ENCODE data around the gene DNAH2.

DNA sequence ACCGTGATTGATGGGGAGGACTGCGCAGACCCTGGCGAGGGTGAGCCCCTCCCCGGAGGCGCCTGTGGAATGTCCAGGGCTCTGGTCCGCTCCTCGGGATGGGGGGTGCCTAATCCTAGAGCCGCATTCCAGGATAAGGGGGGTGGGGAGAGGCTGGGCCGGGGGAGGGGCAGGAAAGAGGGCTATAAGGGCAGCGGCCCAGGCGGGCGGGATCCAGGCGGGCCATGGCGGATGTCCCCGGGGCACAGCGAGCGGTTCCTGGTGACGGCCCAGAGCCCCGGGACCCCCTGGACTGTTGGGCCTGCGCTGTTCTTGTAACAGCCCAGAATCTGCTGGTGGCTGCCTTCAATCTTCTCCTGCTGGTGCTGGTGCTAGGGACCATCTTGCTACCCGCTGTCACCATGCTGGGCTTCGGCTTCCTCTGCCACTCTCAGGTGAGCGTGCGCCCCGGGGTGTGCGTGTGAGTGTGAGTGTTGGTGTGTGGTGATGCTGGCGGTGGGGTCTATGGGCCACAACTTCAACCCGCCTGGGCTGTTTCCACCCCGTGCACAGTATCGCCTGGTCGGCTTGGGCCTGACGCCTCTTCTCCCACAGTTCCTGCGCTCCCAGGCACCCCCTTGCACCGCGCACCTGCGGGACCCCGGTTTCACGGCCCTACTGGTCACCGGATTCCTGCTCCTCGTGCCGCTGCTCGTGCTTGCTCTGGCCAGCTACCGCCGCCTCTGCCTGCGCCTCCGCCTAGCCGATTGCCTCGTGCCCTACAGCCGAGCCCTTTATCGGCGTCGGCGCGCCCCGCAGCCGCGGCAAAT is 137.5 kb downstream of the DNAH2 start, which contains the start of gene TMEM88:
- TF ChIP-seq POLR2A (IDR thresholded peaks at IDR 0.05; ENCODE audit: borderline replicate concordance, extremely low read depth, insufficient read depth, insufficient read length) (no peak), ZNF274 (IDR thresholded peaks at IDR 0.05; ENCODE audit: low read depth, low read length) (no peak), RAD21 (IDR thresholded peaks at IDR 0.05; ENCODE audit: low read depth) (no peak), SRF (IDR thresholded peaks at IDR 0.05; ENCODE audit: low read depth) (no peak), JUND (IDR thresholded peaks at IDR 0.05) (no peak)
- TF ChIP-seq, protein P1, sequence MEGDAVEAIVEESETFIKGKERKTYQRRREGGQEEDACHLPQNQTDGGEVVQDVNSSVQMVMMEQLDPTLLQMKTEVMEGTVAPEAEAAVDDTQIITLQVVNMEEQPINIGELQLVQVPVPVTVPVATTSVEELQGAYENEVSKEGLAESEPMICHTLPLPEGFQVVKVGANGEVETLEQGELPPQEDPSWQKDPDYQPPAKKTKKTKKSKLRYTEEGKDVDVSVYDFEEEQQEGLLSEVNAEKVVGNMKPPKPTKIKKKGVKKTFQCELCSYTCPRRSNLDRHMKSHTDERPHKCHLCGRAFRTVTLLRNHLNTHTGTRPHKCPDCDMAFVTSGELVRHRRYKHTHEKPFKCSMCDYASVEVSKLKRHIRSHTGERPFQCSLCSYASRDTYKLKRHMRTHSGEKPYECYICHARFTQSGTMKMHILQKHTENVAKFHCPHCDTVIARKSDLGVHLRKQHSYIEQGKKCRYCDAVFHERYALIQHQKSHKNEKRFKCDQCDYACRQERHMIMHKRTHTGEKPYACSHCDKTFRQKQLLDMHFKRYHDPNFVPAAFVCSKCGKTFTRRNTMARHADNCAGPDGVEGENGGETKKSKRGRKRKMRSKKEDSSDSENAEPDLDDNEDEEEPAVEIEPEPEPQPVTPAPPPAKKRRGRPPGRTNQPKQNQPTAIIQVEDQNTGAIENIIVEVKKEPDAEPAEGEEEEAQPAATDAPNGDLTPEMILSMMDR (IDR thresholded peaks at IDR 0.05 in 2 of 3, conservative IDR thresholded peaks at IDR 0.05 in 1 of 3; ENCODE audit: borderline replicate concordance in 1 of 3, insufficient read depth in 1 of 3, low read depth in 2 of 3, low read length in 2 of 3), result no peak
- TF ChIP-seq, protein P2, sequence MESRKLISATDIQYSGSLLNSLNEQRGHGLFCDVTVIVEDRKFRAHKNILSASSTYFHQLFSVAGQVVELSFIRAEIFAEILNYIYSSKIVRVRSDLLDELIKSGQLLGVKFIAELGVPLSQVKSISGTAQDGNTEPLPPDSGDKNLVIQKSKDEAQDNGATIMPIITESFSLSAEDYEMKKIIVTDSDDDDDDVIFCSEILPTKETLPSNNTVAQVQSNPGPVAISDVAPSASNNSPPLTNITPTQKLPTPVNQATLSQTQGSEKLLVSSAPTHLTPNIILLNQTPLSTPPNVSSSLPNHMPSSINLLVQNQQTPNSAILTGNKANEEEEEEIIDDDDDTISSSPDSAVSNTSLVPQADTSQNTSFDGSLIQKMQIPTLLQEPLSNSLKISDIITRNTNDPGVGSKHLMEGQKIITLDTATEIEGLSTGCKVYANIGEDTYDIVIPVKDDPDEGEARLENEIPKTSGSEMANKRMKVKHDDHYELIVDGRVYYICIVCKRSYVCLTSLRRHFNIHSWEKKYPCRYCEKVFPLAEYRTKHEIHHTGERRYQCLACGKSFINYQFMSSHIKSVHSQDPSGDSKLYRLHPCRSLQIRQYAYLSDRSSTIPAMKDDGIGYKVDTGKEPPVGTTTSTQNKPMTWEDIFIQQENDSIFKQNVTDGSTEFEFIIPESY (IDR thresholded peaks at IDR 0.05; ENCODE audit: extremely low read depth, insufficient replicate concordance, low read length), result no peak
